Natural killer cell treated with Interleukin-12 subunit alpha and Interleukin-12 subunit beta and Interleukin-15 and Interleukin-18, amount 100 ng/mL, for 72 hours (primary cell): ENCODE measurements around the gene MMP17. TPM values are rescaled to one million over a fixed set of nuclear protein-coding genes. Genes with fewer than 3 reads are reported as not detected.

ENCODE experiments used
- ATAC-seq, 2 donors: fragments of 150-1000 bp; cut with Tn5 transposase in 1 of 2; sonication (Bioruptor Pico), chemical (Tn5 transposase) in 1 of 2; 2 replicates each; pipeline ENCODE4 v1.10.0; 2021
- DNase-seq: peaks from one replicate; pipeline ENCODE4 v3.0.0; 2022; ENCODE audit warnings: low spot score
- H3K27ac Mint-ChIP-seq, 2 donors: 1 replicate in 1 of 2; 2 replicates in 1 of 2; pipeline ENCODE4 v1.8.0; 2022; ENCODE audit warnings: mixed read lengths in 2 of 2, mild to moderate bottlenecking in 1 of 2, moderate library complexity in 1 of 2
- H3K27me3 Mint-ChIP-seq, 2 donors: 1 replicate in 1 of 2; 2 replicates in 1 of 2; pipeline ENCODE4 v1.8.0; 2022; ENCODE audit warnings: mixed read lengths in 2 of 2
- H3K36me3 Mint-ChIP-seq: one replicate; pipeline ENCODE4 v1.8.0; 2022; ENCODE audit warnings: mixed read lengths
- H3K4me1 Mint-ChIP-seq, 2 donors: 1 replicate in 1 of 2; 2 replicates in 1 of 2; pipeline ENCODE4 v1.8.0; 2022; ENCODE audit warnings: low read depth in 2 of 2, mixed read lengths in 2 of 2, mild to moderate bottlenecking in 1 of 2
- H3K4me3 Mint-ChIP-seq: one replicate; pipeline ENCODE4 v1.8.0; 2022; ENCODE audit warnings: mixed read lengths
- H3K9me3 Mint-ChIP-seq: 2 replicates; pipeline ENCODE4 v1.8.0; 2022; ENCODE audit warnings: mixed read lengths
- total RNA-seq, 2 donors: library from RNA; stranded (reverse); gene quantifications; one replicate each; pipeline ENCODE4 v1.2.3, GENCODE V29; 2022

Gene MMP17
- total RNA-seq: not detected

DNA sequence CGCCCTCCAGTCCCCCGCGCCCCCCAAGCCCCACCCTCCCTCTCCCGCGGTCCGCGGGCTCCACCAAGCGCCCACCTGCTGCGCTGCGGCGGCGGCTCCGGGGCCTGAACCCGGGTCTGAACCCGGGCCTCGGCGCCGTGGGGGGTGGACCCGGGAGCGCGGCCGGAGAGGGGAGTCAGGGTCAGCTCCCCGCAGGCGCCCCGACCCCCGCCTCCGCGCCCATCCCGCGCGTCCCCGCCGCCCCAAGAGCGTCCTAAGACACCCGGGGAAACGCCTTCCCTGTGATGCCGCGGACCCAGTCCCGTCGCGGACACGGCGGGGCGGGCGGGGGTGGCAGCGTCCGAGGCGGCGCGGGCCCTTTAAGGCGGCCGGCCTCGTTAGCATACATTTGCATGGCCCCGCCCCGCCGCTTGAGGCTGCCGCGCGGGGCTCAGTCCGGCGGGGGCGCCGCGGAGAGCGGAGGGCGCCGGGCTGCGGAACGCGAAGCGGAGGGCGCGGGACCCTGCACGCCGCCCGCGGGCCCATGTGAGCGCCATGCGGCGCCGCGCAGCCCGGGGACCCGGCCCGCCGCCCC lies at the start of gene MMP17:
Gene MMP17, plus strand, starts transcription at position 433 of the 574 bp plus-strand sequence. Its CDS starts 102 bp downstream, at position 535.
- DNase-seq (no peak), ATAC-seq (peak; percentile 70 to 82)
- peak within 1 kb of the TSS; percentile 58 for H3K4me3 Mint-ChIP-seq
- H3K4me1 Mint-ChIP-seq: peaks cover 0 to 7% of the 10 kb centered on the region in 2 donors
- no peaks in the 10 kb centered on the region for H3K36me3 Mint-ChIP-seq
- peaks cover 18 to 23% of the 10 kb centered on the region in 2 donors for H3K27me3 Mint-ChIP-seq
- no peak within 1 kb of the TSS for H3K27ac Mint-ChIP-seq
- no peaks in the 10 kb centered on the region for H3K9me3 Mint-ChIP-seq

DNA sequence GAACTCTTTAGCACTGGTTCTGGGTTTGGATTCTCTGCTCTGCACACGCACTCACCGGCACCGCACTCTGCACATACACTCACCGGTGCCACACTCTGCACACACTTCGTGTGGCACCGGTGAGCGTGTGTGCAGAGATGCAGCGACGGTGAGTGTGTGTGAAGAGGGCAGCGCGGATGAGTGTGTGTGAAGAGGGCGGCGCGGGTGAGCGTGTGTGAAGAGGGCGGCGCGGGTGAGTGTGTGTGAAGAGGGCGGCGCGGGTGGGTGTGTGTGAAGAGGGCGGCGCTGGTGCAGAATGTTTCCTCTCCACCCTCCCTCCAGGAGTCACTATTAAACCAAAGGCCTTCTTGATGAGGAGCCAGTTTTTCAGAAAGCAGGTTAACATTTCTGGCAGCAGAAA lies 49.2 kb upstream of the MMP17 start:
- Mint-ChIP-seq H3K27ac (no peak overlapping the region), H3K27me3 (no peaks in the 10 kb centered on the region), H3K36me3 (peaks cover 6% of the 10 kb centered on the region), H3K9me3 (no peaks in the 10 kb centered on the region), H3K4me3 (no peak overlapping the region), H3K4me1 (peaks cover 0 to 3% of the 10 kb centered on the region in 2 donors)
- DNase-seq (no peak), ATAC-seq (no peak)

DNA sequence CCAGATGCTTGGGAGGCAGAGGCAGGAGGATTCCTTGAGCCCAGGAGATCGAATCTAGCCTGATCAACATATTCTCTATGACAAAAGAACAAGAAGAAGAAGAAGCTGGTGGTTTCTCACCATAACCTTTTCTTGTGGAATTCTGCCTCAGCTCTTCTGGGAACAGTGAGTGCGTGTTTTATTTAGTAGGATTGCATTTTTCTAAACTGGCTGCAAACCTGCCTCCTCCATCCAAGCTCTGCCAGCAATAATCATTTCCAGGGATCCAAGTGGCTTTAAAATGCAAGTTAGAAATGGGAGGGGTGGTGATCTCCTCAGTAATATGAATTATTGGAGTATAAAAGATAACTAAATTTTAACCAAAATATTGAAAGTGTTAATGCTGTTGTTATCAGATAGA lies 46.1 kb upstream of the MMP17 start:
- no peaks in the 10 kb centered on the region for H3K9me3 Mint-ChIP-seq
- H3K4me3 Mint-ChIP-seq: no peak overlapping the region
- H3K4me1 Mint-ChIP-seq: peaks cover 0 to 3% of the 10 kb centered on the region in 2 donors
- no peak overlapping the region for H3K27ac Mint-ChIP-seq
- peaks cover 12% of the 10 kb centered on the region for H3K36me3 Mint-ChIP-seq
- no peak for ATAC-seq
- H3K27me3 Mint-ChIP-seq: no peaks in the 10 kb centered on the region
- DNase-seq: no peak

DNA sequence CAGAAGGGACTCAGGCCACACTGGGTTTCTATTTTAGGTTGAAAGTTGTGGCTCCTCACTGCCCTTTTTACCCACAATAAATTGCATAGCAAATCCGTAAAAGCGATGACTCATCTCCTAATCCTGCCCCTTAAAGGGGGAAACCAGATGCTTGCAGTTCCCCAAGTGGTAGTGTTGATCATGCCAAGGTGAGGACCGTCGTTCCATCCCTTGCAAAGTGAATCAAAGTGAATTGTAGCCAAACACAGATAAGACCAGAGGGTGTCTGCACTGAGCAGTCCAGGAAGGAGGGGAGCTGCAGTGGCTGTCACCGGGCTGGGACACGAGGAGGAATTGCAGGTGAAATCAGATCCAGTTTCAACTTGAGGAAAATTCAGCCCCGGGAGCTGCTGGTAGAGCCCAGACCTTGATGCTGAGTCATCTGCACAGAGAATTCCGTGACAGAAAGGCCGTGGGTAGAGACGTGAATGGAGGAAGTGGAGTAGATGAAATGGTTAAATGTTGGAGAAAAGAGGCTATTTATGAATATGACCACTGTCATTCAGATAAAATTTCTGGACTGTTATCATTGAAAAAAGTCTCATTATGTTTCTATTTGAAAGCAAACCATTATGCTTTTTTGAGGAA lies 44.2 kb upstream of the MMP17 start:
- H3K27me3 Mint-ChIP-seq: no peaks in the 10 kb centered on the region
- peaks cover 6% of the 10 kb centered on the region for H3K36me3 Mint-ChIP-seq
- ATAC-seq: no peak

DNA sequence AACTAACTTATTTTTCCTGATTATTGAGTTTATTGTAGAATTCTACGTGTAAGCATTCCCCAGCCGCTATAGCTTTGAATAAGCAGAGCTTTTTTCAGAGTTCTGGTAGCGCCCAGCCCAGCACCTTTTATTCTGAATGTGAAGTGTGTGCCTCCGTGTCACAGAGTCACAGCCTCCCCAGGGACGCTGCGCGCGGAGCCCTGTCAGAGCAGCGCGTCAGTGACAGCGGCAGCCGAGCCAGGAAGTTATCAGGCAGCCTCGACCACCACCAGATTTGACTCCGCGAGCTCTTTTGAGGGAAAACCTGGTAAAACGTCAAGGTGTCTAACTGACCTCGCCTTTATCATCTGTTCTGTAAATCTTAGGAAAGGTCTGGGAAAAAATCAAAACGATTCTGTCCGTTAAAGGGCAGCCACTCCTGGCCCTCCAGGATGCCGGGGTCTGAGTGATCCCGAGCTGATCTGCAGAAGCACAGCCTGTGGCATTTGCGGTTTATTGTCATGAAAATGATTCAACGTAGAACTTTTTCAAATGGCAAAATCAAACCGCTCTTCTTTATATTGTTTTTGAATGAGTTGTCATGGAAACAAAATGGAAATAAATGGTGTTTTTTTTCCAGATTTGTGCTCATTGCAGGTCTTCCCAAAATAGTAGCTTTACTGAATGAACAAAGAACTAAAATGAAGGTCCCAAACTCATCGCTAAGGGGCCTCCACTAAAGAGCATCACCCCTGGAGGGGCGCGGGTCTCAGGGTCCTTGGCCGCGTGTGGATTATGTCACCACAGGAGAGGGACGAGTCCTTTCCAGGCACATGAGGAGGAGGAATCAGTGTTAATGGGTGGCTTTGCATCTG lies 43.1 kb upstream of the MMP17 start:
- Mint-ChIP-seq H3K36me3 (peaks cover 6% of the 10 kb centered on the region), H3K4me1 (no peaks in the 10 kb centered on the region), H3K4me3 (no peak overlapping the region), H3K27ac (peak overlapping the region in 1 of 2 donors; percentile 20), H3K27me3 (no peaks in the 10 kb centered on the region), H3K9me3 (no peaks in the 10 kb centered on the region)
- no peak for ATAC-seq
- no peak for DNase-seq

More for the DNA sequence above, 44.2 kb upstream of the MMP17 start:
- no peak overlapping the region for H3K4me3 Mint-ChIP-seq
- DNase-seq: no peak
- no peaks in the 10 kb centered on the region for H3K9me3 Mint-ChIP-seq
- H3K27ac Mint-ChIP-seq: peak overlapping the region in 1 of 2 donors; percentile 43
- H3K4me1 Mint-ChIP-seq: peaks cover 0 to under 1% of the 10 kb centered on the region in 2 donors

DNA sequence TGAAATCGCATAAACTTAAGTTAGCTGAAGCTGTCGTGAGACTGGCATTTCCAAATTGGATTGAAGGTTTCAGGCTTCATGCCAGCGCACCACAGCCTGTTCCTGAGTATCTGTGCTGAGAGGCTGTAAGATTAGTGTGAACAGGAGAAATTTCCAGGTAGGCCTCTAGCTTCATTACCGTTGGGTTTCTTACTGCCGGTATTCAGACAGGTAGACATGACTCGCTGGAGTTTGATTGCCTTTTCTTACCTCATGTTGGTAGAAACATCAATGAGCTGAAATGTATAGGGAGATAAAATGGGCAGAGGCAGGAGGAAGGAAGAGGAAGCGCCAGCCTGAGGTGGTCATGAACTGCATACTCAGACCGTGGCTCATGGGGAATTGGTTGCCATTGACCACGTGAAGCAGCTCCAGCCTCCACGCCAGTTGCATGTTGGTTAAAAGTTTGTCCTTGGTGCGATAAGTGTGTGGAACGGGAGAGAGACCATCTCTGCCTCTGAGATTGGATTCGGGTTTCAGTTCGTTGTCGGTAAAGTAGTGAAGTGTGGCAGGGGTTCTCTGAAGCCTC lies 42.3 kb upstream of the MMP17 start:
- Mint-ChIP-seq H3K27me3 (no peaks in the 10 kb centered on the region), H3K36me3 (peaks cover 6% of the 10 kb centered on the region), H3K9me3 (no peaks in the 10 kb centered on the region), H3K4me1 (no peaks in the 10 kb centered on the region), H3K27ac (peak overlapping the region in 1 of 2 donors; percentile 20), H3K4me3 (no peak overlapping the region)
- no peak for ATAC-seq
- no peak for DNase-seq

DNA sequence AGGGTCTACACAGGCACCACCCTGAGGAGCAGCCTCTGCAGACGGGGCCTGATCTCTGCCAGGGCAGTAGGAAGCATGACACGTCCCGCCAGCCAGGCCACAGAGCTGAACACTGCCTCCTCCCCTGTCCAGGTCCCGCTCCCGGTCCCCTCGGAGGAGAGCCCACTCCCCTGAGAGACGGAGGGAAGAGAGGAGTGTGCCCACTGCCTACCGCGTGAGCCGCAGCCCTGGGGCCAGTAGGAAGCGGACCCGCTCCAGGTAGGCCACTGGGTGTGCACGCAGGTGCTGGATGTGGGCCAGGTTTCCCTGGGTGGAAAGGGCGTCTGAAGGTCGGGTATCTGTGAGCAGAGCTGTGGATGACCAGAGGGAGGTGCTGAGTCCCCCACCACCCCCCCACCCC lies 41.9 kb upstream of the MMP17 start:
- Mint-ChIP-seq H3K27me3 (no peaks in the 10 kb centered on the region), H3K9me3 (no peaks in the 10 kb centered on the region), H3K27ac (no peak overlapping the region), H3K4me1 (no peaks in the 10 kb centered on the region), H3K4me3 (no peak overlapping the region), H3K36me3 (peaks cover 6% of the 10 kb centered on the region)
- ATAC-seq: peak; percentile 24 to 41
- no peak for DNase-seq

DNA sequence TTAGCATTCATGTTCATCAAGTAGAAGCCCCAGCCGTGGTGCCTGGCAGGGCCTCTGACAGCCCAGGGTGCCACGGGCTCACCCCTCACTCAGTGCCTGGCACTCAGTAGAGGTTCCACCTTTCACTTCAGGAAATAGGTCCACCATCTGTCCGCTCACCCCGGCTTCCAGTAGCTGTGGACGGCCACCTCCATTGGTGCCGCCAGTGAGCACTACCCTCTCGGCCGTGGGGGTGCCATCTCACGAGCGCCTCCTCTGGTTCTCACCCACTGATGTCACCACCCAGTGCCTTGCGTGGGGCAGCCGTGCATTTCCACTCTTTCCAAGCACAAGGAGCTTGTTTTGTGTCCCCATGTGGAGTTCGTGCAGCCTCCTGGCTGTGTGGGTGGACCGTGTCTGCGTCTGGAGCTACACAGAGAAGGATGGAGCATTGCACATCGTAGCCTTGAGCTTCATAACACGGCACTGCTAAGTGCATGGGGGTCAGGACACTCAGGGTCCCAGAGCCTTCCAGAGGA lies 41.0 kb upstream of the MMP17 start:
- ATAC-seq: no peak
- Mint-ChIP-seq H3K4me1 (no peaks in the 10 kb centered on the region), H3K36me3 (peaks cover 6% of the 10 kb centered on the region)

DNA sequence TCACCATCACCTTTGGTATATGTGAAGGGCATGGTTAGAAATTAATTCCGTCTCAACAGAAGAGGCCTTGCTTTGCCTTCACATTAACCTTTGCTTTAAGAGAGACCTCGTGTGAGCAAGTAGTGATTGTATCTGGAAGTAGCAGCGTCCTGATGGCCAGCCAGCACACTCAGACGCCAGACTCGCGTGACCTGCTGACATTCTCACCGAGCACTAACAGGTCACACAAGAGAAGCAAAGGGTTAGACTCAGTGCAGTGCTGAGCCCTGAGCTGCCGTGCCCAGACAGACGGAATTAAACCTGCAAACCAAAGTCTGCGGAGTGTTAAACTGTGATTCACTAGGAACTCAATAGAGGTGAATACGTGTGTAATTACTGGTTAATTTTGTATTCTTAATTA lies 40.1 kb upstream of the MMP17 start:
- ATAC-seq (no peak), DNase-seq (no peak)
- Mint-ChIP-seq H3K4me3 (no peak overlapping the region), H3K4me1 (no peaks in the 10 kb centered on the region), H3K27me3 (no peaks in the 10 kb centered on the region), H3K36me3 (peaks cover 6% of the 10 kb centered on the region), H3K27ac (no peak overlapping the region), H3K9me3 (no peaks in the 10 kb centered on the region)

More for the DNA sequence above, 41.0 kb upstream of the MMP17 start:
- H3K4me3 Mint-ChIP-seq: no peak overlapping the region
- H3K27ac Mint-ChIP-seq: no peak overlapping the region
- DNase-seq: no peak
- H3K9me3 Mint-ChIP-seq: no peaks in the 10 kb centered on the region
- H3K27me3 Mint-ChIP-seq: no peaks in the 10 kb centered on the region

DNA sequence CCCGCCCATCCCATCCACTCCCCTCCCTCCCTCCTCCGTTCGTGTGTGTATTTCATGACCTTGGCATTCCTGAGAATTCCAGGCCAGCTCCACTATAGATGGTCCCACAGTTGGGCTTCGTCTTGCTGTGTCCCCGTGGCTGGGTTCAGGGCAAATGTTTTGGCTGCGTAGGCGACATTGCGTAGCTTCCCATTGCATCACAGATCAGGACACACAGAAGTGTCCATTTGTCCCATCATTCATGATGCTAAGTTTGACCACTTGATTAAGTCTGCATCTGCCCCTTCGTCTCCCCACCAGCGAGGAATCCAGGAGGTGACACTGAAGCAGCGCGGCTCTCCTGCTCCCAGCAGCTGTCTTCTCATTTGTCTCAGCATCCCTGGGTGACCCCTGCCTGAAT lies 38.6 kb upstream of the MMP17 start:
- H3K36me3 Mint-ChIP-seq: peaks cover 6% of the 10 kb centered on the region
- ATAC-seq (no peak), DNase-seq (no peak)
- H3K4me1 Mint-ChIP-seq: no peaks in the 10 kb centered on the region
- H3K4me3 Mint-ChIP-seq: no peak overlapping the region
- no peaks in the 10 kb centered on the region for H3K9me3 Mint-ChIP-seq
- H3K27me3 Mint-ChIP-seq: no peaks in the 10 kb centered on the region
- H3K27ac Mint-ChIP-seq: no peak overlapping the region

DNA sequence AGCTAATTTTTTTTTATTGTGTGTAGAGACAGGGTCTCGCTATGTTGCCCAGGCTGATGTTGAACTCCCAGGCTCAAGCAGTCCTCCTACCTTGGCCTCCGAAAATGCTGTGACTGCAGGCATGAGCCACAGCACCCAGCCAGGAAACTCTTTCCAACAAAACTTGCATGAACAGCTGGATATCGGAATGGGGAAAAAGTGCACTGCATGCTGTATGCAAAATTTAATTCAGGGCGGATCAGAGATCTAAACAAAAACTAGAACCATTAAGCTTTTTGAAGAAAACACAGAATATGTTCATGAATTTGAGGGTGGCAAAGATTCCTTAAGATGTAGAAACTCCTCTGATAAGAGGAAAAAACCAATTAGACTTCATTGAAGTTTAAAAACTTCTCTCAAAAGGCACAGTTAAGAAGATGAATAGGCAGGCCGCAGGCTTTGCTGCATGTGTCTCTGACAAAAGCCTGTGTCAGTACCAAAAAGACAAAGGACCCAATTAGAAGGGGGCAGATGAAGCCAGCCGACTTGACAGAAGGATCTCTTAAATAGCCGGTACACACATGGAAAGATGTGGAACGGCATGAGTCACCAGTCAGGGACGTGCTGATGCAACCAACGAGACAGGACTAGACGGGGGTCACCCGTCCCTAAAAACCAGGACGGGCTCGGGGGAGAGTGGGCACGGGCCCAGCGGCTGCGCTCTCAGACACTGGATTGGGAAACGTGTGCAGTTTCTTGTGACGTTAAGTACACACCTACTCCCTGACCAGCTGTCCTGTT lies 34.8 kb upstream of the MMP17 start:
- H3K4me1 Mint-ChIP-seq: no peaks in the 10 kb centered on the region
- DNase-seq: no peak
- H3K4me3 Mint-ChIP-seq: no peak overlapping the region
- no peaks in the 10 kb centered on the region for H3K9me3 Mint-ChIP-seq
- H3K36me3 Mint-ChIP-seq: no peaks in the 10 kb centered on the region
- ATAC-seq: no peak
- H3K27ac Mint-ChIP-seq: no peak overlapping the region
- H3K27me3 Mint-ChIP-seq: no peaks in the 10 kb centered on the region

DNA sequence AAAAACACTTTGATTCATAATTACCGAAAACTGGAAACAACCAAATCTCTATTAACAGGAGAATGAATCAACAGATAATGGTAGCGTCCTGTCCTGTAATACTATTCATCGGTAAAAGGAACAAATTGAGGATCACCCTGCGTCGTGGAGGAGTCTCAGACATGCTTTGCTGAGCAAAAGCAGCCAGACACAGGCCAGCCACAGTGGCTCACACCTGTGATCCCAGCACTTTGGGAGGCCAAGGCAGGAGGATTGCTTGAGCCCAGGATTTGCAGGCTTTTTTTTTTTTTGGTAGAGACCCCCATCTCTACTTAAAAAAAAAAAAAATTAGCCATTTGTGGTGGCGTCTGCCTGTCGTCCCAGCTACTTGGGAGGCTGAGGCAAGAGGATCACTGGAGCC lies 34.1 kb upstream of the MMP17 start:
- DNase-seq (no peak), ATAC-seq (no peak)
- Mint-ChIP-seq H3K4me1 (peaks cover 0 to 3% of the 10 kb centered on the region in 2 donors), H3K27ac (no peak overlapping the region), H3K9me3 (no peaks in the 10 kb centered on the region), H3K27me3 (no peaks in the 10 kb centered on the region), H3K36me3 (no peaks in the 10 kb centered on the region), H3K4me3 (no peak overlapping the region)

DNA sequence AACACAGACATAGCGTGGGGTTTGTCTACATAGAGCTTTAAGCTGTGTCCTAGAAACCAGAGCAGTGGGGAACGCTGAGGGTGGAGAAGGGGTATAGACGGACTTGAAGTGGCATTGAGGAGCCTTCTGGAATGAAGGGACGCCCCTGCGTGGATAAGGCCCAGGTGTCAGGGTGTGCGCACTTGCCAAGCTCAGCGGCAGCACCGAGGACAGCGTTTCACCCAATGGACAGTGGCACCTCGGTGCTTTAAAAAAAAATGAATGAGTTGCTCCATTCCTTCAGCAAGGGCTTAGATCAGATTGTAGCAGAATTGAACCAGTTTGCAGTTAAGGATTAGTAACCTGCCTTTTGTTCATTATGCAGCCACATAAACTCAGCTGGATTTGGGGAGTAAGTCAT lies 33.6 kb upstream of the MMP17 start:
- Mint-ChIP-seq H3K27me3 (no peaks in the 10 kb centered on the region), H3K4me3 (no peak overlapping the region), H3K4me1 (peaks cover 0 to 3% of the 10 kb centered on the region in 2 donors), H3K9me3 (no peaks in the 10 kb centered on the region), H3K36me3 (no peaks in the 10 kb centered on the region), H3K27ac (no peak overlapping the region)
- DNase-seq (no peak), ATAC-seq (no peak)
